ENCODE measurements around the gene CCDC201. TPM values are rescaled to one million over a fixed set of nuclear protein-coding genes. Genes with fewer than 3 reads are reported as not detected.
"Not testable (repeated sequence)": the region's sequence is repeated elsewhere in the genome, so short reads cannot be mapped to it uniquely, and the experiment has no call there.

Gene CCDC201
- total RNA-seq, 2 experiments from 2014 or later = not detected

DNA sequence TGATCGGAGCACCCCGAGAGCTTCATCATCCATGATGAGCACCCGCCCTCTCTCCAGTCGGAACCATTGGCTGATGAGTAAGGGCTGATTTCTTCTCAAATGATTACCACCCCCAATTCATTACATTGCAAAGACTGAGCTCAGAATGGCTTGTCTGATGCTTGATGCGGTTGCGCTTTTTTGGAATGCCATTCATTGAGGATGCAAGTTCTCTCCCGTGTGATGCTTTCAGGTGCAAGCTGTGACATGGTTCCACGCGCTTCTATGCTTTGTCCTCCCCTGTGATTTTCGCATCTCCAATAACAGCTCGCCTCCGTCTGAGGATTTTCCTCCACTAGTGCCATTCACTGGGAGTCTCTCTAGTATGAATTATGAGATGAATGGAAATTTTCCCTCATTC is 43.0 kb downstream of the CCDC201 start:
- CTCF ChIA-PET; DNase-seq; H3K27me3 Mint-ChIP-seq; H3K36me3 Mint-ChIP-seq (ENCODE audit: low read depth); ATAC-seq (ENCODE audit: poor library complexity); H3K27ac Mint-ChIP-seq; intact Hi-C loops (cut with DNase I, micrococcal nuclease); H3K4me1 ChIP-seq (ENCODE audit: insufficient read depth, low read length); H3K27ac ChIP-seq (ENCODE audit: low read depth in 1 of 2, low read length in 2 of 2); H3K9me3 Mint-ChIP-seq; H3K9me3 ChIP-seq (ENCODE audit: control insufficient read depth in 1 of 2, insufficient read depth in 1 of 2, low read length in 2 of 2); H3K36me3 ChIP-seq (ENCODE audit: insufficient read depth, low read length); POLR2A ChIA-PET; H3K4me1 Mint-ChIP-seq (ENCODE audit: low read depth); H3K27me3 ChIP-seq (ENCODE audit: control insufficient read depth in 1 of 2, insufficient read depth in 2 of 2, low read length in 2 of 2); H3K4me3 ChIP-seq (ENCODE audit: low read length); H3K4me3 Mint-ChIP-seq: not testable (repeated sequence)

- CTCF ChIA-PET; H3K9me3 ChIP-seq (ENCODE audit: control insufficient read depth in 1 of 2, insufficient read depth in 1 of 2, low read length in 2 of 2); H3K4me3 ChIP-seq (ENCODE audit: low read length); H3K27ac Mint-ChIP-seq; ATAC-seq (ENCODE audit: poor library complexity); DNase-seq; H3K4me1 Mint-ChIP-seq (ENCODE audit: low read depth); H3K27me3 Mint-ChIP-seq; intact Hi-C loops (cut with DNase I, micrococcal nuclease); H3K4me3 Mint-ChIP-seq; H3K36me3 Mint-ChIP-seq (ENCODE audit: low read depth); H3K27ac ChIP-seq (ENCODE audit: low read depth in 1 of 2, low read length in 2 of 2); H3K4me1 ChIP-seq (ENCODE audit: insufficient read depth, low read length); H3K36me3 ChIP-seq (ENCODE audit: insufficient read depth, low read length); H3K27me3 ChIP-seq (ENCODE audit: control insufficient read depth in 1 of 2, insufficient read depth in 2 of 2, low read length in 2 of 2); POLR2A ChIA-PET; H3K9me3 Mint-ChIP-seq: not testable (repeated sequence)
Measured at GRCh38 chr7:45827731-45828130, 45.2 kb downstream of the CCDC201 start.

- ATAC-seq (ENCODE audit: poor library complexity); H3K9me3 Mint-ChIP-seq; H3K4me3 Mint-ChIP-seq; H3K36me3 Mint-ChIP-seq (ENCODE audit: low read depth); H3K27ac ChIP-seq (ENCODE audit: low read depth in 1 of 2, low read length in 2 of 2); H3K4me1 ChIP-seq (ENCODE audit: insufficient read depth, low read length); H3K4me1 Mint-ChIP-seq (ENCODE audit: low read depth); DNase-seq; POLR2A ChIA-PET; H3K9me3 ChIP-seq (ENCODE audit: control insufficient read depth in 1 of 2, insufficient read depth in 1 of 2, low read length in 2 of 2); H3K27ac Mint-ChIP-seq; H3K36me3 ChIP-seq (ENCODE audit: insufficient read depth, low read length); H3K27me3 Mint-ChIP-seq; intact Hi-C loops (cut with DNase I, micrococcal nuclease); H3K27me3 ChIP-seq (ENCODE audit: control insufficient read depth in 1 of 2, insufficient read depth in 2 of 2, low read length in 2 of 2); H3K4me3 ChIP-seq (ENCODE audit: low read length); CTCF ChIA-PET: not testable (repeated sequence)
Measured at GRCh38 chr7:45826550-45826949, 46.3 kb downstream of the CCDC201 start.

- intact Hi-C loops (cut with DNase I, micrococcal nuclease); H3K9me3 Mint-ChIP-seq; H3K27me3 ChIP-seq (ENCODE audit: control insufficient read depth in 1 of 2, insufficient read depth in 2 of 2, low read length in 2 of 2); H3K36me3 ChIP-seq (ENCODE audit: insufficient read depth, low read length); POLR2A ChIA-PET; H3K27me3 Mint-ChIP-seq; H3K36me3 Mint-ChIP-seq (ENCODE audit: low read depth); H3K27ac Mint-ChIP-seq; H3K4me3 Mint-ChIP-seq; H3K4me3 ChIP-seq (ENCODE audit: low read length); H3K27ac ChIP-seq (ENCODE audit: low read depth in 1 of 2, low read length in 2 of 2); CTCF ChIA-PET; H3K4me1 Mint-ChIP-seq (ENCODE audit: low read depth); H3K4me1 ChIP-seq (ENCODE audit: insufficient read depth, low read length); H3K9me3 ChIP-seq (ENCODE audit: control insufficient read depth in 1 of 2, insufficient read depth in 1 of 2, low read length in 2 of 2); DNase-seq; ATAC-seq (ENCODE audit: poor library complexity): not testable (repeated sequence)
Measured at GRCh38 chr7:45818763-45819162, 54.1 kb downstream of the CCDC201 start.

DNA sequence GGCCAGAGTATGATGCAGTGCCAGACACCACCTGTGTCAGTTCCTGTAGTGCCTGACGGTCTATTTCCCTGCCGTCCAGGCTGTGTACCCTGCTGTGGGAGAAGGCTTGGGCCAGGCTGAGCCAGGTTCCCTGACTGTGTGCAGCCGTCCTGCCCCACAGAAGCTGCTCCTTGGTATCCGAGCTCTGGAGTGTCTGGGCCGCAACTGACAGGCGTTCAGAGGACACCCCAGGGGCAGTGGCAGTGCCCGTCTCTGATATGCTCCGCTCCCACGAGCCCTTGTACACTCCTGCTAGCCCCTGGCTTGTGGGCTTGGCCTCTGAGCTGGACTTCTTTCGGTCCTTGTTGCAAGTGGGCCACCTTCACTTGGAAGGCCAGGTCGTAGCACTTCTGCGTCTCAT is 55.0 kb downstream of the CCDC201 start:
- H3K9me3 ChIP-seq (ENCODE audit: control insufficient read depth in 1 of 2, insufficient read depth in 1 of 2, low read length in 2 of 2); DNase-seq; H3K36me3 ChIP-seq (ENCODE audit: insufficient read depth, low read length); POLR2A ChIA-PET; H3K27me3 Mint-ChIP-seq; H3K27me3 ChIP-seq (ENCODE audit: control insufficient read depth in 1 of 2, insufficient read depth in 2 of 2, low read length in 2 of 2); H3K9me3 Mint-ChIP-seq; CTCF ChIA-PET; H3K4me1 ChIP-seq (ENCODE audit: insufficient read depth, low read length); H3K4me3 Mint-ChIP-seq; H3K36me3 Mint-ChIP-seq (ENCODE audit: low read depth); H3K27ac ChIP-seq (ENCODE audit: low read depth in 1 of 2, low read length in 2 of 2); H3K27ac Mint-ChIP-seq; H3K4me3 ChIP-seq (ENCODE audit: low read length); ATAC-seq (ENCODE audit: poor library complexity); intact Hi-C loops (cut with DNase I, micrococcal nuclease); H3K4me1 Mint-ChIP-seq (ENCODE audit: low read depth): not testable (repeated sequence)

- H3K4me3 ChIP-seq (ENCODE audit: low read length); H3K27ac ChIP-seq (ENCODE audit: low read depth in 1 of 2, low read length in 2 of 2); H3K27me3 Mint-ChIP-seq; H3K27ac Mint-ChIP-seq; intact Hi-C loops (cut with DNase I, micrococcal nuclease); H3K4me1 Mint-ChIP-seq (ENCODE audit: low read depth); H3K27me3 ChIP-seq (ENCODE audit: control insufficient read depth in 1 of 2, insufficient read depth in 2 of 2, low read length in 2 of 2); H3K4me1 ChIP-seq (ENCODE audit: insufficient read depth, low read length); CTCF ChIA-PET; H3K36me3 Mint-ChIP-seq (ENCODE audit: low read depth); H3K9me3 Mint-ChIP-seq; H3K36me3 ChIP-seq (ENCODE audit: insufficient read depth, low read length); H3K4me3 Mint-ChIP-seq; POLR2A ChIA-PET; ATAC-seq (ENCODE audit: poor library complexity); H3K9me3 ChIP-seq (ENCODE audit: control insufficient read depth in 1 of 2, insufficient read depth in 1 of 2, low read length in 2 of 2); DNase-seq: not testable (repeated sequence)
Measured at GRCh38 chr7:45817016-45817415, 55.9 kb downstream of the CCDC201 start.

DNA sequence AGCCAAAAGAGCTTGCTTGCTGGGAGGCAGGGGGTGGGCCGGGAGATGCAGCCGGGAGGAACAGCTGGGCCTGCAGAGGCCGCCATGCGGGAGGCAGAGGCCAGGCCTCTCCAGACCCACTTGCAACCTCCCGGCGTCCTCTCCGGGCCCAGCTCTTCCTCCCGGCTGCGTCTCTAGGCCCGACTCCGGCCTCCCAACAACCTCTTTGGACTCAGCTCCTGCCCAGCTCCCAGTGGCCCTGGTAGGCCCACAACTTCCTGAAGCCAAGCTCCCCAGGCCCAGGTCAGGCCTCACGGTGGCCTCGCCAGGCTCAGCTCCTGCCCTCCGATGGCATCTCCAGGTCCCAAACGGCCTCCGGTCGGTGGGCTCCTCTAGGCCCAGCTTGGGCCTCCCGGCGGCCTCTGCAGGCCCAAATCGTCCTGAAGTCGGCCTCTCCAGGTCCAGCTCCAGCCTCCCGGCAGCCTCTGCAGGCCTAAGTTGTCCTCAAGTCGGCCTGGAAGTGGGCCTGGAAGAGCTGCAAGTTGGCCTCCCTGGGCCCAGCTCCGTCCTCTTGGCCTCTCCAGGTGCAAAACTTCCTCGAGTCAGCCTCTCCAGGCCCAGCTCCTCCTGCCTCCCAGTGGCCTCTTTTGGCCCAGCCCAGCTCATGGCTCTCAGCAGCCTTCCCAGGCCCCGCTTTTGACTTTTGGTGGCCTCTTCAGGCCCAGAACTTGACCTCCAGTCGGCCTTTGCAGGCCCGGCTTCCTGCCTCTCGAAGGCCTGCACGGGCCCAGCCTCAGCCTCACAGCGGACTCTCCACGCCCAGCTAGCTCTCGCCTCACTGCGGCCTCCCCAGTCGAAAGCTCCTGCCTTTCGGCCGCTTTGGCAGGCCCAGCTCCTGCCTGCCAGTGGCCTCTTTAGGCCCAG is 58.4 kb downstream of the CCDC201 start:
- CTCF ChIA-PET; ATAC-seq (ENCODE audit: poor library complexity): not testable (repeated sequence)

More for the DNA sequence above, 58.4 kb downstream of the CCDC201 start:
- H3K27ac Mint-ChIP-seq; H3K36me3 Mint-ChIP-seq (ENCODE audit: low read depth); H3K4me3 Mint-ChIP-seq; H3K4me3 ChIP-seq (ENCODE audit: low read length); intact Hi-C loops (cut with DNase I, micrococcal nuclease); H3K27me3 ChIP-seq (ENCODE audit: control insufficient read depth in 1 of 2, insufficient read depth in 2 of 2, low read length in 2 of 2); POLR2A ChIA-PET; H3K4me1 ChIP-seq (ENCODE audit: insufficient read depth, low read length); H3K9me3 Mint-ChIP-seq; H3K9me3 ChIP-seq (ENCODE audit: control insufficient read depth in 1 of 2, insufficient read depth in 1 of 2, low read length in 2 of 2); H3K27me3 Mint-ChIP-seq; H3K36me3 ChIP-seq (ENCODE audit: insufficient read depth, low read length); DNase-seq; H3K4me1 Mint-ChIP-seq (ENCODE audit: low read depth); H3K27ac ChIP-seq (ENCODE audit: low read depth in 1 of 2, low read length in 2 of 2): not testable (repeated sequence)
